ENCODE data around the gene KRT2. TPM values are rescaled to one million over a fixed set of nuclear protein-coding genes. Genes with fewer than 3 reads are reported as not detected.
A peak's percentile ranks its signal among the peaks of the same experiment; 100 is the strongest.

KRT2 gene
- total and polyA plus RNA-seq, 7 experiments from 2014 or later = 0.29 to 4.7 (median 2.2) TPM; not detected in 1

- Mint-ChIP-seq H3K36me3 (no peaks in the 10 kb centered on the region), H3K27ac (peak overlapping the region in 2 of 9 donors; percentile 73 to 76), H3K4me1 (peaks cover 0 to 33% (median 20%) of the 10 kb centered on the region in 7 donors), H3K27me3 (peaks cover 0 to 31% (median 0%) of the 10 kb centered on the region in 5 donors), H3K9me3 (no peaks in the 10 kb centered on the region), H3K4me3 (no peak overlapping the region)
- Histone ChIP-seq H3K27me3 (ENCODE audit: control insufficient read depth in 2 of 2, insufficient read depth in 2 of 2, low read length in 2 of 2) (no peaks in the 10 kb centered on the region), H3K4me1 (ENCODE audit: control insufficient read depth in 2 of 2, insufficient read depth in 2 of 2, low read length in 2 of 2) (peaks cover 0 to 12% of the 10 kb centered on the region in 2 donors), H3K36me3 (ENCODE audit: control insufficient read depth in 2 of 3, insufficient read depth in 3 of 3, low read length in 3 of 3) (no peaks in the 10 kb centered on the region), H3K27ac (ENCODE audit: low read depth, low read length) (no peak overlapping the region), H3K4me3 (ENCODE audit: low read length) (no peak overlapping the region), H3K9me3 (ENCODE audit: control insufficient read depth in 2 of 3, low read length in 3 of 3) (no peaks in the 10 kb centered on the region)
- intact Hi-C loops (cut with micrococcal nuclease) = no loop called here
- POLR2A ChIA-PET = interaction anchor here (0.7 to 1.0 kb wide), 2 partner anchors 15 to 86 kb away, joined by 3 read pairs; no protein-coding TSS in a partner anchor
- no peak for ATAC-seq
- CTCF ChIA-PET = no interaction called here
- no peak for DNase-seq
These were observed 44.6 kb upstream of the KRT2 start for GRCh38 chr12:52696588-52696987.

GRCh38 chr12:52695039-52695438, 43.0 kb upstream of the KRT2 start:
- POLR2A ChIA-PET = no interaction called here

GRCh38 chr12:52694151-52694550, 42.1 kb upstream of the KRT2 start:
- POLR2A ChIA-PET = no interaction called here
- no peak for DNase-seq
- Histone ChIP-seq H3K4me1 (ENCODE audit: control insufficient read depth in 2 of 2, insufficient read depth in 2 of 2, low read length in 2 of 2) (peaks cover 5 to 27% of the 10 kb centered on the region in 2 donors), H3K4me3 (ENCODE audit: low read length) (no peak overlapping the region), H3K27ac (ENCODE audit: low read depth, low read length) (no peak overlapping the region), H3K27me3 (ENCODE audit: control insufficient read depth in 2 of 2, insufficient read depth in 2 of 2, low read length in 2 of 2) (no peaks in the 10 kb centered on the region), H3K9me3 (ENCODE audit: control insufficient read depth in 2 of 3, low read length in 3 of 3) (no peaks in the 10 kb centered on the region), H3K36me3 (ENCODE audit: control insufficient read depth in 2 of 3, insufficient read depth in 3 of 3, low read length in 3 of 3) (no peaks in the 10 kb centered on the region)
- Mint-ChIP-seq H3K27ac (no peak overlapping the region), H3K4me3 (peak overlapping the region in 1 of 10 donors; percentile 32), H3K9me3 (no peaks in the 10 kb centered on the region), H3K4me1 (peaks cover 8 to 51% (median 42%) of the 10 kb centered on the region in 7 donors), H3K36me3 (peaks cover 0 to 1% (median 0%) of the 10 kb centered on the region in 5 donors), H3K27me3 (peaks cover 0 to 53% (median 0%) of the 10 kb centered on the region in 5 donors)
- ATAC-seq = no peak
- CTCF ChIA-PET = interaction anchor here (1.3 kb wide), 1 partner anchor 83 kb away, joined by 3 read pairs; no protein-coding TSS in a partner anchor
- intact Hi-C loops (cut with micrococcal nuclease) = loop anchor here (5.0 kb wide), 2 partner anchors 47 to 178 kb away; no protein-coding TSS in a partner anchor

More at GRCh38 chr12:52695039-52695438, 43.0 kb upstream of the KRT2 start:
- intact Hi-C loops (cut with micrococcal nuclease) = no loop called here
- Mint-ChIP-seq H3K4me1 (peaks cover 8 to 43% (median 36%) of the 10 kb centered on the region in 7 donors), H3K9me3 (no peaks in the 10 kb centered on the region), H3K27ac (peak overlapping the region in 1 of 9 donors; percentile 72), H3K4me3 (no peak overlapping the region), H3K27me3 (peaks cover 0 to 44% (median 0%) of the 10 kb centered on the region in 5 donors), H3K36me3 (peaks cover 0 to 1% (median 0%) of the 10 kb centered on the region in 5 donors)
- CTCF ChIA-PET = interaction anchor here (0.7 kb wide), 1 partner anchor 110 kb away, joined by 5 read pairs; no protein-coding TSS in a partner anchor
- Histone ChIP-seq H3K4me1 (ENCODE audit: control insufficient read depth in 2 of 2, insufficient read depth in 2 of 2, low read length in 2 of 2) (peaks cover 5 to 24% of the 10 kb centered on the region in 2 donors), H3K36me3 (ENCODE audit: control insufficient read depth in 2 of 3, insufficient read depth in 3 of 3, low read length in 3 of 3) (no peaks in the 10 kb centered on the region), H3K9me3 (ENCODE audit: control insufficient read depth in 2 of 3, low read length in 3 of 3) (no peaks in the 10 kb centered on the region), H3K4me3 (ENCODE audit: low read length) (no peak overlapping the region), H3K27ac (ENCODE audit: low read depth, low read length) (no peak overlapping the region), H3K27me3 (ENCODE audit: control insufficient read depth in 2 of 2, insufficient read depth in 2 of 2, low read length in 2 of 2) (no peaks in the 10 kb centered on the region)
- ATAC-seq (no peak), DNase-seq (no peak)

GRCh38 chr12:52693261-52693660, 41.2 kb upstream of the KRT2 start:
- no peaks in the 10 kb centered on the region for H3K9me3 Mint-ChIP-seq

GRCh38 chr12:52692254-52692653, 40.2 kb upstream of the KRT2 start:
- Mint-ChIP-seq H3K36me3 (peaks cover 0 to 1% (median 0%) of the 10 kb centered on the region in 5 donors), H3K4me1 (peaks cover 8 to 61% (median 52%) of the 10 kb centered on the region in 7 donors), H3K4me3 (peak overlapping the region in 8 of 10 donors; percentile 18 to 96 (median 59)), H3K27ac (peak overlapping the region in 8 of 9 donors; percentile 85 to 98 (median 97)), H3K9me3 (no peaks in the 10 kb centered on the region), H3K27me3 (peaks cover 0 to 70% (median 0%) of the 10 kb centered on the region in 5 donors)
- Histone ChIP-seq H3K9me3 (ENCODE audit: control insufficient read depth in 2 of 3, low read length in 3 of 3) (no peaks in the 10 kb centered on the region), H3K36me3 (ENCODE audit: control insufficient read depth in 2 of 3, insufficient read depth in 3 of 3, low read length in 3 of 3) (no peaks in the 10 kb centered on the region), H3K27me3 (ENCODE audit: control insufficient read depth in 2 of 2, insufficient read depth in 2 of 2, low read length in 2 of 2) (no peaks in the 10 kb centered on the region), H3K4me1 (ENCODE audit: control insufficient read depth in 2 of 2, insufficient read depth in 2 of 2, low read length in 2 of 2) (peaks cover 5 to 27% of the 10 kb centered on the region in 2 donors), H3K4me3 (ENCODE audit: low read length) (no peak overlapping the region), H3K27ac (ENCODE audit: low read depth, low read length) (peak overlapping the region; percentile 68)
- POLR2A ChIA-PET = interaction anchor here (0.6 to 6.5 kb wide), 10 partner anchors 11 to 84 kb away, joined by 3 to 44 read pairs (median 4); partner anchors contain the start of gene KRT1
- intact Hi-C loops (cut with micrococcal nuclease) = loop anchor here (5.0 kb wide), 2 partner anchors 45 to 180 kb away; no protein-coding TSS in a partner anchor
- ATAC-seq = no peak
- DNase-seq = no peak
- CTCF ChIA-PET = interaction anchor here (0.6 to 2.2 kb wide), 7 partner anchors 12 to 181 kb away, joined by 3 to 7 read pairs (median 3); no protein-coding TSS in a partner anchor

More at GRCh38 chr12:52693261-52693660, 41.2 kb upstream of the KRT2 start:
- ChIA-PET POLR2A (interaction anchor here (0.8 to 6.5 kb wide), 7 partner anchors 12 to 85 kb away, joined by 4 to 44 read pairs (median 5); partner anchors contain the start of gene KRT1), CTCF (interaction anchor here (1.0 to 1.5 kb wide), 2 partner anchors 13 to 177 kb away, joined by 3 to 7 read pairs; no protein-coding TSS in a partner anchor)
- DNase-seq (no peak), ATAC-seq (no peak)
- no peaks in the 10 kb centered on the region for H3K36me3 ChIP-seq (ENCODE audit: control insufficient read depth in 2 of 3, insufficient read depth in 3 of 3, low read length in 3 of 3)
- H3K27ac ChIP-seq (ENCODE audit: low read depth, low read length) = no peak overlapping the region
- H3K4me1 Mint-ChIP-seq = peaks cover 8 to 54% (median 49%) of the 10 kb centered on the region in 7 donors
- H3K4me1 ChIP-seq (ENCODE audit: control insufficient read depth in 2 of 2, insufficient read depth in 2 of 2, low read length in 2 of 2) = peaks cover 5 to 27% of the 10 kb centered on the region in 2 donors
- H3K36me3 Mint-ChIP-seq = peaks cover 0 to 1% (median 0%) of the 10 kb centered on the region in 5 donors
- H3K9me3 ChIP-seq (ENCODE audit: control insufficient read depth in 2 of 3, low read length in 3 of 3) = no peaks in the 10 kb centered on the region
- peak overlapping the region in 8 of 9 donors; percentile 65 to 97 (median 92) for H3K27ac Mint-ChIP-seq
- peaks cover 0 to 62% (median 0%) of the 10 kb centered on the region in 5 donors for H3K27me3 Mint-ChIP-seq
- no peak overlapping the region for H3K4me3 ChIP-seq (ENCODE audit: low read length)
- H3K4me3 Mint-ChIP-seq = peak overlapping the region in 3 of 10 donors; percentile 7 to 88 (median 60)
- intact Hi-C loops (cut with micrococcal nuclease) = loop anchor here (5.0 kb wide), 2 partner anchors 46 to 179 kb away; no protein-coding TSS in a partner anchor
- H3K27me3 ChIP-seq (ENCODE audit: control insufficient read depth in 2 of 2, insufficient read depth in 2 of 2, low read length in 2 of 2) = no peaks in the 10 kb centered on the region

- POLR2A ChIA-PET = interaction anchor here (1.1 to 6.5 kb wide), 10 partner anchors 10 to 102 kb away, joined by 3 to 44 read pairs (median 7); partner anchors contain the start of gene KRT1
- H3K4me3 ChIP-seq (ENCODE audit: low read length) = peak overlapping the region; percentile 50
- H3K27ac ChIP-seq (ENCODE audit: low read depth, low read length) = peak overlapping the region; percentile 68
- peak overlapping the region in 8 of 9 donors; percentile 90 to 98 (median 97) for H3K27ac Mint-ChIP-seq
- no peaks in the 10 kb centered on the region for H3K9me3 Mint-ChIP-seq
- intact Hi-C loops (cut with micrococcal nuclease) = loop anchor here (1.0 to 5.0 kb wide), 7 partner anchors 10 to 181 kb away; no protein-coding TSS in a partner anchor
- no peaks in the 10 kb centered on the region for H3K9me3 ChIP-seq (ENCODE audit: control insufficient read depth in 2 of 3, low read length in 3 of 3)
- peaks cover 5 to 27% of the 10 kb centered on the region in 2 donors for H3K4me1 ChIP-seq (ENCODE audit: control insufficient read depth in 2 of 2, insufficient read depth in 2 of 2, low read length in 2 of 2)
- peaks cover 8 to 63% (median 53%) of the 10 kb centered on the region in 7 donors for H3K4me1 Mint-ChIP-seq
- peaks cover 0 to 1% (median 0%) of the 10 kb centered on the region in 5 donors for H3K36me3 Mint-ChIP-seq
- no peak for ATAC-seq
- CTCF ChIA-PET = interaction anchor here (0.7 to 2.2 kb wide), 5 partner anchors 13 to 162 kb away, joined by 3 to 12 read pairs (median 5); no protein-coding TSS in a partner anchor
- no peaks in the 10 kb centered on the region for H3K27me3 ChIP-seq (ENCODE audit: control insufficient read depth in 2 of 2, insufficient read depth in 2 of 2, low read length in 2 of 2)
- no peak for DNase-seq
- H3K27me3 Mint-ChIP-seq = peaks cover 0 to 74% (median 0%) of the 10 kb centered on the region in 5 donors
- H3K4me3 Mint-ChIP-seq = peak overlapping the region; percentile 85 to 97 (median 91)
- H3K36me3 ChIP-seq (ENCODE audit: control insufficient read depth in 2 of 3, insufficient read depth in 3 of 3, low read length in 3 of 3) = no peaks in the 10 kb centered on the region
These were observed 39.8 kb upstream of the KRT2 start for GRCh38 chr12:52691841-52692150.
